SK-N-SH treated with all-trans-retinoic acid at 6 μM for 48 hours (cell line): ENCODE measurements around the gene RAP2A.

Experiments used
- ATAC-seq: fragments of 200-7000 bp; cut with Tn5 transposase; 3 replicates; pipeline ENCODE4 v1.9.1; 2020; ENCODE audit warnings: mild to moderate bottlenecking, moderate library complexity
- ARNTL ChIP-seq: fragments of 450-650 bp; formaldehyde crosslinking; IDR thresholded peaks from 2 replicates; pipeline ENCODE4 v1.5.0; 2020; ENCODE audit warnings: low read depth, mild to moderate bottlenecking, moderate library complexity, borderline replicate concordance
- BACH2 ChIP-seq: fragments of 250-450 bp; sonication (Bioruptor Pico); IDR thresholded peaks from 2 replicates; pipeline ENCODE4 v1.9.0; 2021; ENCODE audit warnings: mild to moderate bottlenecking, borderline replicate concordance
- CREB5 ChIP-seq: fragments of 250-450 bp; sonication (Bioruptor Pico); IDR thresholded peaks from 2 replicates; pipeline ENCODE4 v1.5.1; 2020; ENCODE audit warnings: low read depth, mild to moderate bottlenecking, moderate library complexity
- CSDC2 ChIP-seq: fragments of 250-450 bp; sonication (Bioruptor Pico); IDR thresholded peaks from 2 replicates; pipeline ENCODE4 v1.5.0; 2020; ENCODE audit warnings: mild to moderate bottlenecking, moderate library complexity
- CSRNP3 ChIP-seq: fragments of 250-450 bp; sonication (Bioruptor Pico); IDR thresholded peaks from 2 replicates; pipeline ENCODE4 v1.5.1; 2021; ENCODE audit warnings: mild to moderate bottlenecking, moderate library complexity
- ESRRG ChIP-seq: fragments of 250-450 bp; sonication (Bioruptor Pico); IDR thresholded peaks from 2 replicates; pipeline ENCODE4 v1.6.1; 2021; ENCODE audit warnings: mild to moderate bottlenecking
- GLIS3 ChIP-seq: fragments of 250-450 bp; sonication (Bioruptor Pico); IDR thresholded peaks from 2 replicates; pipeline ENCODE4 v1.5.0; 2020; ENCODE audit warnings: mild to moderate bottlenecking, moderate library complexity
- ISL1 ChIP-seq: fragments of 250-450 bp; sonication (Bioruptor Pico); IDR thresholded peaks from 2 replicates; pipeline ENCODE4 v2.1.2; 2022; ENCODE audit warnings: mild to moderate bottlenecking, moderate library complexity
- OSR1 ChIP-seq: fragments of 250-450 bp; sonication (Bioruptor Pico); IDR thresholded peaks from 2 replicates; pipeline ENCODE4 v1.8.0; 2022; ENCODE audit warnings: moderate library complexity, mild to moderate bottlenecking, inconsistent platforms
- PATZ1 ChIP-seq: fragments of 250-450 bp; sonication (Bioruptor Pico); IDR thresholded peaks from 2 replicates; pipeline ENCODE4 v1.8.0; 2020; ENCODE audit warnings: mild to moderate bottlenecking, moderate library complexity, borderline replicate concordance
- PPARA ChIP-seq: fragments of 250-450 bp; sonication (Bioruptor Pico); IDR thresholded peaks from 2 replicates; pipeline ENCODE4 v1.5.0; 2020; ENCODE audit warnings: mild to moderate bottlenecking, borderline replicate concordance
- RARB ChIP-seq: fragments of 250-450 bp; sonication (Bioruptor Pico); IDR thresholded peaks from 2 replicates; pipeline ENCODE4 v1.8.0; 2021; ENCODE audit warnings: mild to moderate bottlenecking, moderate library complexity
- SNAI2 ChIP-seq: fragments of 250-450 bp; sonication (Bioruptor Pico); IDR thresholded peaks from 2 replicates; pipeline ENCODE4 v1.5.0; 2020; ENCODE audit warnings: mild to moderate bottlenecking, moderate library complexity
- TCF4 ChIP-seq: fragments of 250-450 bp; sonication (Bioruptor Pico); IDR thresholded peaks from 2 replicates; pipeline ENCODE4 v1.8.0; 2021; ENCODE audit warnings: mild to moderate bottlenecking, moderate library complexity, borderline replicate concordance
- TOX ChIP-seq: fragments of 250-450 bp; sonication (Bioruptor Pico); IDR thresholded peaks from 2 replicates; pipeline ENCODE4 v1.8.0; 2021; ENCODE audit warnings: mild to moderate bottlenecking, moderate library complexity, borderline replicate concordance
- TSHZ2 ChIP-seq: fragments of 250-450 bp; sonication (Bioruptor Pico); IDR thresholded peaks from 2 replicates; pipeline ENCODE4 v1.5.0; 2020; ENCODE audit warnings: mild to moderate bottlenecking, moderate library complexity
- ZC3H10 ChIP-seq: fragments of 250-450 bp; sonication (Bioruptor Pico); IDR thresholded peaks from 2 replicates; pipeline ENCODE4 v1.5.1; 2021; ENCODE audit warnings: mild to moderate bottlenecking, moderate library complexity
- ZFP3 ChIP-seq: fragments of 250-450 bp; sonication (Bioruptor Pico); IDR thresholded peaks from 2 replicates; pipeline ENCODE4 v1.5.0; 2020; ENCODE audit warnings: mild to moderate bottlenecking, moderate library complexity
- ZFP30 ChIP-seq: fragments of 450-650 bp; formaldehyde crosslinking; IDR thresholded peaks from 2 replicates; pipeline ENCODE4 v1.5.0; 2022; ENCODE audit warnings: mild to moderate bottlenecking, moderate library complexity
- ZNF565 ChIP-seq: fragments of 450-650 bp; formaldehyde crosslinking; conservative IDR thresholded peaks from 2 replicates; pipeline ENCODE4 v1.5.0; 2020; ENCODE audit warnings: low read depth, mild to moderate bottlenecking, moderate library complexity
- ZNF8 ChIP-seq: fragments of 450-650 bp; formaldehyde crosslinking; IDR thresholded peaks from 2 replicates; pipeline ENCODE4 v1.5.0; 2020; ENCODE audit warnings: mild to moderate bottlenecking, moderate library complexity

Gene RAP2A

GRCh38 chr13:97448503-97449251, 14.7 kb downstream of the RAP2A start:
- no peak for TF ChIP-seq PATZ1 (CRISPR knock-in tag)
- no peak for TF ChIP-seq OSR1
- no peak for ATAC-seq

- TF ChIP-seq CSRNP3 (CRISPR knock-in tag) (no peak), TSHZ2 (CRISPR knock-in tag) (no peak), ZFP3 (CRISPR knock-in tag) (no peak)
- ATAC-seq = no peak
Measured at GRCh38 chr13:97454699-97455098, 20.7 kb downstream of the RAP2A start.

GRCh38 chr13:97456047-97456446, 22.1 kb downstream of the RAP2A start:
- ATAC-seq = no peak
- no peak for TF ChIP-seq GLIS3 (CRISPR knock-in tag)
- TF ChIP-seq BACH2 = no peak
- no peak for TF ChIP-seq ZFP3 (CRISPR knock-in tag)
- TF ChIP-seq TOX (CRISPR knock-in tag) = no peak
- TF ChIP-seq ZNF8 (CRISPR knock-in tag) = no peak
- TF ChIP-seq ARNTL (CRISPR knock-in tag) = no peak
- no peak for TF ChIP-seq ZC3H10 (CRISPR knock-in tag)
- no peak for TF ChIP-seq ISL1 (CRISPR knock-in tag)
- no peak for TF ChIP-seq ZNF565 (CRISPR knock-in tag)
- no peak for TF ChIP-seq PATZ1 (CRISPR knock-in tag)
- no peak for TF ChIP-seq TCF4 (CRISPR knock-in tag)
- TF ChIP-seq CREB5 = no peak
- TF ChIP-seq ESRRG = no peak
- TF ChIP-seq RARB (CRISPR knock-in tag) = no peak
- TF ChIP-seq ZFP30 (CRISPR knock-in tag) = no peak
- no peak for TF ChIP-seq SNAI2
- no peak for TF ChIP-seq PPARA (CRISPR knock-in tag)
- no peak for TF ChIP-seq TSHZ2 (CRISPR knock-in tag)
- no peak for TF ChIP-seq OSR1
- no peak for TF ChIP-seq CSDC2 (CRISPR knock-in tag)
